HTERT RPE-1 (cell line): ENCODE results near the gene THADA.
"Not testable (repeated sequence)": the region's sequence is repeated elsewhere in the genome, so short reads cannot be mapped to it uniquely, and the experiment has no call there.

Source experiments
- in situ Hi-C: fragments of 300-500 bp; cut with MboI; formaldehyde crosslinking; loops from 4 replicates; pipeline ENCODE4 v1.14.3; 2020; ENCODE audit warnings: low sequenced_read_pairs

Gene THADA, protein sequence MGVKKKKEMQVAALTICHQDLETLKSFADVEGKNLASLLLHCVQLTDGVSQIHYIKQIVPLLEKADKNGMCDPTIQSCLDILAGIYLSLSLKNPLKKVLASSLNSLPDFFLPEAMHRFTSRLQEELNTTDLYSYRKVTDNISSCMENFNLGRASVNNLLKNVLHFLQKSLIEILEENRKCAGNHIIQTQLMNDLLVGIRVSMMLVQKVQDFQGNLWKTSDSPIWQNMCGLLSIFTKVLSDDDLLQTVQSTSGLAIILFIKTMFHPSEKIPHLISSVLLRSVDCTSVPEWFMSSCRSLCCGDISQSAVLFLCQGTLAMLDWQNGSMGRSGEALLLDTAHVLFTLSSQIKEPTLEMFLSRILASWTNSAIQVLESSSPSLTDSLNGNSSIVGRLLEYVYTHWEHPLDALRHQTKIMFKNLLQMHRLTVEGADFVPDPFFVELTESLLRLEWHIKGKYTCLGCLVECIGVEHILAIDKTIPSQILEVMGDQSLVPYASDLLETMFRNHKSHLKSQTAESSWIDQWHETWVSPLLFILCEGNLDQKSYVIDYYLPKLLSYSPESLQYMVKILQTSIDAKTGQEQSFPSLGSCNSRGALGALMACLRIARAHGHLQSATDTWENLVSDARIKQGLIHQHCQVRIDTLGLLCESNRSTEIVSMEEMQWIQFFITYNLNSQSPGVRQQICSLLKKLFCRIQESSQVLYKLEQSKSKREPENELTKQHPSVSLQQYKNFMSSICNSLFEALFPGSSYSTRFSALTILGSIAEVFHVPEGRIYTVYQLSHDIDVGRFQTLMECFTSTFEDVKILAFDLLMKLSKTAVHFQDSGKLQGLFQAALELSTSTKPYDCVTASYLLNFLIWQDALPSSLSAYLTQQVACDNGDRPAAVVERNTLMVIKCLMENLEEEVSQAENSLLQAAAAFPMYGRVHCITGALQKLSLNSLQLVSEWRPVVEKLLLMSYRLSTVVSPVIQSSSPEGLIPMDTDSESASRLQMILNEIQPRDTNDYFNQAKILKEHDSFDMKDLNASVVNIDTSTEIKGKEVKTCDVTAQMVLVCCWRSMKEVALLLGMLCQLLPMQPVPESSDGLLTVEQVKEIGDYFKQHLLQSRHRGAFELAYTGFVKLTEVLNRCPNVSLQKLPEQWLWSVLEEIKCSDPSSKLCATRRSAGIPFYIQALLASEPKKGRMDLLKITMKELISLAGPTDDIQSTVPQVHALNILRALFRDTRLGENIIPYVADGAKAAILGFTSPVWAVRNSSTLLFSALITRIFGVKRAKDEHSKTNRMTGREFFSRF (N-terminal part only)

DNA sequence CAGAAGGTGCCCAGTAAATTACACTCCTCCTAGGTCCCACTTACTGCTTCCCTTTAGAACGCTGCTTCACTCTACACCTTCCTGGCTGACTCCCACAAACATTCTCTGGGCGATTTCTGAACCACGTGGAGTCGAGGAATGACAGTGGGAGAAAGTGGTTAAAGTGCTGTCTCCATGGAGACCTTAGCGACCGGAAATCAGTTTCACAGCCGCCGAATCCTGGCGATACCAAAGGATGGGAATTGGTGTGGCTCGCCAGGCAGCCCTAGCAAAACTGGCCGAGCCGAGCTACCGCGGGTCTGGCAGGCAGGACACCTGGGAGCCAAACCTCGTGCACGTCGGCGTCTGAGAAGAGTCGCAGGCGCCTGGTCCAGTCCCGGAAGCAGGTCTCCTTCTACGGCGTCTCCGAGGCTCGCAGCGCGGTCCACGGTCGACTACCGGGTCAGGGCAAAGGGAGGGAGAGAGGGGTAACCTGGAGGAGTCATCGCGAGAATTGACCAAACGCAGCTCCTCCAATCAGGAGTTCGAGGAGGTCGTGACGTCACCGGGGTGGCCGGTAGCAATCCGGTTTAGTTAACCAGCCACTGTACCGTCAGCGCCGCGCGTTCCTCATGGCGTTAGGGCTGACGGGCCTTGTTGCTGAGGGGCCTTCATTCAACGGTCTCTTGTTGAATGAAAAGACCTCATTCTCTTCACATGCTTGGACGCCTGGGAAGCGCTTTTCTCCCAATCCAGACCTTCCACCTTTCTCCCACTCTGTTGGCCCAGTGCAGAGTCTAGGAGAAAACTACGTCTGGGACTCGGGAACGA is at the start of gene THADA:
Gene THADA, minus strand, starts transcription at position 436 of the 810 bp plus-strand sequence. CDS start 3,646 bp downstream, outside the sequence.
- in situ Hi-C loops: no loop called here

DNA sequence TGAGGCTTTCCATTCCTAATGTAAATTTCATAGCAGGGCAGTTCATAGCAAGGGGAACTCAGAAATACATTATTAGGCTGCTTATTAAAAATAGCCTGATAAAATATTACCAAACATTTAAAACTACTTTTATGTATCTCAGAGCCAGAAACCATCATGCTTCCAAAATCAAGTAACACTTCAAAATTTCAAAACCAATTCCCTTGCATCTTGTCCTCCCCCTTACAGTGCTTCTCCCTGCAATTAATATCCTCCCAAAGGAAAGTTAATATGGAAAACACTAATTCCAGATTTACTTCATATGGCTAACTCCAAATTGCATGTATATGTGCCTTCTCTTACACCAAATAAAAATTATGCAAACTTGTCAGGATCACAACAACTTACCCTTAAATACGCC is 47.8 kb upstream of the THADA start:
- in situ Hi-C loops: no loop called here

DNA sequence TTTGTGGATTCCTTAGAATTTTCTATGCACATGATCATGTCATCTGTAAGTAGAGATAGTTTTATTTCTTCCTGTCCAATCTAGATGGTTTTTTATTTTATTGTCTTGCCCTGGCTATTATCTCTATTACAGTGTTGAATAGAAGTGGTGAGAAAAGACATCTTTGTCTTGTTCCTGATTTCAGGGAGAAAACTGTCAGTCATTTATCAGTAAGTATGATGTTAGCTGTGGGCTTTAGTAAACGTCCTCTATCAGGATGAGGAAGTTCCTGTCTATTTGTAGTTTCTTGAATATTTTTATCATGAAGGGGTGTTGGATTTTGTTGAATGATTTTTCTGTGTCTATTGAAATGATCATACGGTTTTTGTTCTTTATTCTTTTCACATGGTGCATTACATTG is 46.5 kb upstream of the THADA start:
- in situ Hi-C loops: no loop called here

DNA sequence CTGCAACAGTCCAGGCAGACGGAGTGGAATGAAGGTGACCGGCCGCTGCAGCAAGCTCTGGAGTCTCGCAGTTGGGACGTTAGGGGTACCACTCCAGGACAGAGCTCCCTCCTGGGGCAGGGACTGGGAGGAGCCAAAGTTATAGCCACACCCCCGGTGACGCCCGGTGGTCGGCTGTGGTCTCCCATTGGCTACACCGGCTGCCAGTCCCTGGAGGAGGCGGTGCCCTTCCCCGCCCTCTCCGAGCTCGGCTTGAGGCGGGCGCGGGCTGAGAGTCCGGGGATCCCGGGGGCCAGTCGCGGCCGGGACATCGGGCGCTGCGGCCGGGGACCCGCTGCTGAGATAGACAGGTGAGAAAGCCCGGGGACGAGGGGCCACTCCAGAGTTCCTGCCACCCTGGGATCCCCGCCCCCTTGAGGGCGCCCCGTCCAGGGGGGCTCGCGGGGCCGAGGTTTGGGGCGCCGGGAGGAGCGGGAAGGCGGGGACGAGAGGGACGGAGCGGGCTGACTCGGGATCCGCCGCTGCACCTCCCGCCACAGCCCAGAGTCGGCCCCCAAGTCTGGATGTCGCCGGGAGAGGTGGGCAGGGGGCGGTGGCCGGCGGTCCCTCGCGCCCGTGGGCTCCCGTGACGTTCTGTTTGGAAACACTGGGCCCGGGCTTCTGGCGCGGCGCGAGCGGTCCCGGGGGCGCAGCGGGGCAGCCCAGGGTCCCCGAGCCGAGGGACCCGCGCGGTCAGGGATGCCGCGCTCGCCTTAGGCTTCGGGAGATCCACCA is 41.4 kb upstream of the THADA start, which contains the start of gene PLEKHH2:
Gene PLEKHH2, plus strand, starts transcription at position 231 of the 774 bp plus-strand sequence. CDS start 7,414 bp downstream, outside the sequence.
- in situ Hi-C loops: no loop called here

DNA sequence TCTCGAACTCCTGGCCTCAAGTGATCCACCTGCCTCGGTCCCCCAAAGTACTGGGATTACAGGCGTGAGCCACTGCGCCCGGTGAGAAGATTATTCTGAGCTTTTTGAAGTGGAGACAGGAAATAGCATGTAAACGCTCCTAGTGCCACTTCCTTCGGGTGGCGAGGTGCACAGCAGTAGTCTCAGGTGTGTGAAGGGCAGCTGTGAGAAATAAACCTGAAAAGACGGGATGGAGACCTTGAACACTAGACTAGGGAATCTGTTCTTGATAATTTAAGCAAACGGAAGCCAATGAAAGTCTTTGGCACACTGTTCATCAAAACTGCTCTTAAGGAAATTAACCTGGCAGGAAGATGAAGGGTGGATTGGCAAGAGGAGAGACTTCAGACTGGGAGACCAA is 40.8 kb upstream of the THADA start:
- in situ Hi-C loops: no loop called here

DNA sequence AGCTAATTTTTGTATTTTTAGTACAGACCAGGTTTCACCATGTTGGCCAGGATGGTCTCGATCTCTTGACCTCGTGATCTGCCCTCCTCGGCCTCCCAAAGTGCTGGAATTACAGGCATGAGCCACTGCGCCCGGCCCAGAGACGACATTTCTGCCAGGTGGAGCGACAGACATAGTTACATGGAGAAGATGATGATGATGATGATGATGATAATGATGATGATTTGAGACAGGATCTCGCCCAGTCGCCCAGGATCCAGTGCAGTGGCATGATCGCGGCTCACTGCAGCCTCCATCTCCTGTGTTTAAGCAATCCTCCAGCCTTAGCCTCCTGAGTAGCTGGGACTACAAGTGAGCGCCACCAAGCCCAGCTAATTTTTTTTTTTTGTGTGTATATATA is 40.3 kb upstream of the THADA start:
- in situ Hi-C loops: not testable (repeated sequence)

DNA sequence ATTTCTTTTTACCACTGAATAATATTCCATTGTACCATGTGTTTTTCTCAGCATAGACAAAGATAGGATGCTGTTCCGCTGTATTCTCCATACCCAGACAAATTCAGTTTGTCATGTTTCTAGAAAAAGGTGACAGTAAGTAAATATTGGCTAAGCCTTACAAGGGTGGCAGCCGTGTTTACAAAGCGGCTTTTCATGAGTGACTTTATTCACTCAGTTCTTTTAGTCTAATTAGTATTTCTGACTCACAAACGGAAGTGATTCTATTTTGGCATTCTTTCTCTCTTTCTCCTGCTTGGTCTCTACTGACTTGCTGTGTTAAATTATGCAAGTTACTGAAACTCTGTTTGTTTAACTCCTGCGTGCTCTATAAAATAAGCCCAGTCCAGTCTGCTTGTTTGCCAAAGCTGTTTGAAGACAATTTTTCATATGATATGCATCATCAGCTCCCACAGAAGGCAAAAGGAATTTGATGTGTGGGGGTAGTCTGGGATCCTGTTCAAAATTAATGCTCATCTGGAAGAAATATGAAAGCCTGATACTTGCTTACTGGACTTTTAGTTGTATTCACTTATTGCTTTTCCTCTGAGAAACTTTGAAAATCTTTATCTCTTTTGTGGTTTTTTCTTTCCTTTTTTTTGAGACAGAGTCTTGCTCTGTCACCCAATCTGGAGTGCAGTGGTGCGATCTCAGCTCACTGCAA is 38.9 kb upstream of the THADA start:
- in situ Hi-C loops: no loop called here

DNA sequence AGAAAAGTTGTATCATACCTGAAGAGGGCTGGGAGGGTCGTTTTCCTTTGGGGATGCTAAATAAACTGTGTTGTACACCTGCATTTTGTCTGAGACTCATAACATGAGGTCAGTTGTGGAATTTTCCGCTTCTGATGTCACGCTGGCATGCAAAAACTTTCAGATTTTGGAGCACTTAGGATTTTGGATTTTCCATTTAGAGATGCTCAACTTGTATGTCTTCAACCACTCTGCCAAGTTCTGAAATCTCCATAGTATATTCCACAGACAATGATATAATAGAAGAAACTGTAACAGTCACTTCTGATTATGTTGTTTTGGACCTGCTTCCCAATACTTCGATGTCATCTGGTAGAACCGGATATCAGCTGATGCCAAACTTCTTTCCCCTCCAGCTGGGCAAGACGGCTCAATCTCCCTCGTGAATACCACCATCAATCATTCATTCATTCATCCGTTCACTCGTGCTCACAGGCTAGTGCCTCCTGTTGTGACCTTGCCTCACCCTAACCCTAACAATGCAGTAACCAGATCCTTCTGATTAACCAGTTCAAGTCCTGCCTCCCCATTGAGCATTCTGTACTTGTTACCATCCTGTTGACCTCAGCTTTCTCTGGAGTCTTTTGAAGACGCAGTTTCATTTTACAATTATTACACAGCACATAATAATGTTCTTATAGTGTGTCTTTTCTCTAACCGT is 35.9 kb upstream of the THADA start:
- in situ Hi-C loops: no loop called here

DNA sequence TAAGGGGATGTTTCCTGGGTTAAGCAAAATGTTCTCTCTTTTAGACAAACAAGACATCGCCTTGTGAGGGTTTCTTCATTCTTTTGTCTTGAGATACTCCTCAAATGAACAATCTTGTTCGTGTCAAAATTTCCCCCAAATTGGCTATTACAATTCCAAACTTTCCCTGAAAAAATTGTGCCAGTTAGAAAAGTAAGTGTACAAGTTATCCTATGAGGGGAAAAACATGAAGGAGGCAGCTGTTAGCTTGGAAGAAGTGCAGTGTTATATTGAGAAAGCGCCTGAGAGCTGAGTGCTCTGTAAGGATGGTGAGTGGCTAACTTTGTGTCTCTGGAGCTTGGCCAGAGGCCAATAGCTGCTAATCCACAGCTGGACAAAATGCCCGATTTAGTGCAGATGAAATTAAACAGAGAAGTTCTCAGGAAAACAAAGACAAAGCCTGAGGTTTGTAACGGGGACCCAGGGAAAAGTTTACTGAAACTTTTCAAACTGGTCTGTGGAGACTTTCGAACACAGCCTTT is 27.2 kb upstream of the THADA start:
- in situ Hi-C loops: no loop called here

DNA sequence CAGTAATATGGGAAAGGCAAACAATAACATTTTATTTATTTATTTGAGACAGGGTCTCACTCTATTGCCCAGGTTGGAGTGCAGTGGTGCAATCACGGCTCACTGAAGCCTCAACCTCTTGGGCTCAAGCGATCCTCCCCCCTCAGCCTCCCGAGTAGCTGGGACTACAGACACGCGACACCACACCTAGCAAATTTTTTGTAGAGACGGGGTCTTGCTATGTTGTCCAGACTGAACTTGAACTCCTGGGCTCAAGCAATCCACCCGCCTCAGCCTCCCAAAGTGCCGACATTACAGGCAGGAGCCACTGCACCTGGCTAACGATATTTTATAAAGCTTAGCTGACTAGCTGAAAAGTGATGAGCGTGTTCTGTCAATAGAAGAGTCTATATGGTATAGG is 23.7 kb upstream of the THADA start:
- in situ Hi-C loops: no loop called here

DNA sequence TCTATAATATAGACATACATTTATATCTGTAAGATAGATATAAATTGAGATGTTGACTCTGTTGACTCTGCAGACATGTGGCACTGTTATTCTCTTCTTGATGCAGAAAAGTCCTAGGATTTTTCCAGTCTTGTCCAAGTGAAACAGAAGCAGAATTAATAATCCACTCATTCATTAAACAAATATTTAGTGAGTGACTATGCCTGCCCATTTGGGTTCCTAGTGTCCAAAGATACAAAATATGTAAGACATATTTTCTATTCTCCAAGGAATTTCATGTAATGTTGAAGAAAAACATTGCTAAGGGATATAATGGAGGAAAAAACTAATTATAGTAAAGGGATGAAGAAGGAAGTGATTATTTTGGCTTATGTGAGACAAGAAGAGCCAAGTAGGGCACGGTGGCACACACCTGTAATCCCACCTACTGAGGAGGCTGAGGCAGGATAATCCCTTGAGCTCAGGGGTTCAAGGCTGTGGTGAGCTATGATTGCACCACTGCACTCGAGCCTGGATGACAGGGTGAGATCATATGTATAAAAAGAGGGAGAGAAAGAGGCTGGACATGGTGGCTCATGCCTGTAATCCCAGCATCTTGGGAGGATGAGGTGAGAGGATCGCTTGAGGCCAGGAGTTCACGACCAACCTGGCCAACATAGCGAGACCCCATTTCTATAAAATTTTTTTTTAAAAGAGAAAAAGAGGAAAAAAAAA is 21.3 kb upstream of the THADA start:
- in situ Hi-C loops: no loop called here

DNA sequence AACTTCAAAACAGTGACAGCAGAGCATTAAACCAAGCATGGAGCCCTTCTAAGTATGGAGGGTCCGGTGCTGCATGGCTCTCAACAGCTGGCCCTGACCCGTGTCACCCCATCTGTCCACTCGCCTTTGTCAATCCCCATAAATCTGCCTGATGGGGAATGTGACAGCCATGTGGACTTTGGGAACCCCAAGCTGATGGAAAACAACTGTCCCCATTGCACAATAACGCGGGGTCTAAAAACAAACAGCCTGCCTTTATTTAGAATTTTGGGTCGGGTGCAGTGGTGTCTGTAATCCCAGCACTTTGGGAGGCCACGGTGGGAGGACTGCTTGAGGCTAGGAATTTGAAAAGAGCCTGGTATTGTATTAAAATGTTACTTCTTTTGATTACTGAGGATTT is 17.1 kb upstream of the THADA start:
- in situ Hi-C loops: no loop called here

DNA sequence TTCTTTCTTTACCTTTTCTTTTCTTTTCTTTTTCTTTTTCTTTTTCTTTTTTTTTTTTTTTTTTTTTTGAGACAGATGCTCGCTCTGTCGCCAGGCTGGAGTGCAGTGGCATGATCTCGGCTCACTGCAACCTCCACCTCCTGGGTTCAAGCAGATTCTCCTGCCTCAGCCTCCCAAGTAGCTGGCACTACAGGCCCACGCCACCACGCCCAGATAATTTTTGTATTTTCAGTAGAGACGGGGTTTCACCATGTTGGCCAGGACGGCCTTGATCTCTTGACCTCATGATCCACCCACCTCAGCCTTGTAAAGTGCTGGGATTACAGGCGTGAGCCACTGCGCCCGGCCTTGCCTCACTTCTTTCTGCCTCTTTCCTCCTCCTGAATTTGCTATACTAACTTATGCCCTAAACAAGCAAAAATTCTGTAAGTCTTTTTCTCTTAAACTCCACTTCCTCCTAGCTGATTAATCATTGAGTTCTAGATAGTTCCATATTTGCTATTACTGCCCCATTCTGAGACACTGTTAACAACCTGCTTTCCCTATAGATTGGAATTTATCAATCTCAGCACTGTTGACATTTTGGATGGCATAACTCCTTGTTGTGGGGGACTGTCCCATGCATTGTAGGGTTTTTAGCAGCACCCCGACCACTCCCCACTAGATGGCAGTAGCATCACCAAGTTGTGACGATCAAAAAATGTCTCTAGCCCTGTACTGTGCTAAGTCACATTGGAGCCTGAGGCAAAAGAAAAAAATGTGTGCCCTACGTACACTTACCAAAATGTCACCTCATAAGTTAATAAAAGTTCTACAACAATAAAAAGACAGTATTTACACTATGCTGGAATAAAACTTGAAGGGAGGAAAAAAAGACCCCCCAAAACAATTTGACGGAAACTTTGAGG is 16.4 kb upstream of the THADA start:
- in situ Hi-C loops: no loop called here

DNA sequence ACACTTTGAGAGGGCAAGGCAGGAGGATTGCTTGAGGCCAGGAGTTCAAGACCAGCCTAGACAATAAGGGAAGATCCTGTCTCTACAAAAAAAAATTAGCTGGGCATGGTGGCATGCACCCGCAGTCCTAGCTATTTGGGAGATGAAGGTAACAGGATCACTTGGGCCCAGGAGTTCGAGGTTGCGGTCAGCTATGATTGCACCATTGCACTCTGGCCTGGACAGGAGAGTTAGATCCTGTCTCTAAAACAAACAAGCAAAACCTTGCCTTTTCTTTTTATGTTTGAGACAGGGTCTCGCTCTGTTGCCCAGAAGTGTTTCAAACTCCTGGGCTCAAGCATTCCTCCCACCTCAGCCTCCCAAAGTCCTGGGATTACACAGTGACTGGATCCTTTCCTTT is 14.5 kb upstream of the THADA start:
- in situ Hi-C loops: no loop called here

DNA sequence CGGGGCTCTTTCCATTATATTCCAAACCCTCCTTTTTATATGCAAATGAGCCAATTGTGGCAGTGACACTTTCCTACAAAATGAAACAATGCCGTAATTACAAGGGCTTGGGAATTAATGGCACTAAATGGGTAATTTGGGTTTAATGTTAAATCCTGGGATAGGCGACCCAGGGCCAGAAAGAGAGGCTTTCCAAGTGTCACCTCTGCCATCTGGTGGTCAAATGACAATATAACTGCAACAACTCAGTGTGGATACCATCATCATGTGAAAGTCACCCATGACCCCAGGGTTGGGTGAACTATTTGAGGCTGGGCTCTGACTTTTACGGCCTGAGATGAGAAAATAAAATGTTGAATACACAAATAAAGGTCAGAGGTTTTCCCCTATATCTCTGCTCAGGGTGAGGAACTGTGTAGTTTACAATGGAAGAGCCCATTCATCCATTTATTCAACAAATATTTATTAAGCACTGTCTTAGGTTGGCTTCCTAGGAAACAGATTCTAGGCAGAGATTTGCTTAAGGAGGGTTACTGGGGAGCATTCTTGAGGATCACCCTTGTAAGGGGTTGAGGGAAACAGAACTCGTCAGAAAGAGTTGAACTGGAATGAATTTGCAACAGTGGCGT is 13.6 kb upstream of the THADA start:
- in situ Hi-C loops: no loop called here

DNA sequence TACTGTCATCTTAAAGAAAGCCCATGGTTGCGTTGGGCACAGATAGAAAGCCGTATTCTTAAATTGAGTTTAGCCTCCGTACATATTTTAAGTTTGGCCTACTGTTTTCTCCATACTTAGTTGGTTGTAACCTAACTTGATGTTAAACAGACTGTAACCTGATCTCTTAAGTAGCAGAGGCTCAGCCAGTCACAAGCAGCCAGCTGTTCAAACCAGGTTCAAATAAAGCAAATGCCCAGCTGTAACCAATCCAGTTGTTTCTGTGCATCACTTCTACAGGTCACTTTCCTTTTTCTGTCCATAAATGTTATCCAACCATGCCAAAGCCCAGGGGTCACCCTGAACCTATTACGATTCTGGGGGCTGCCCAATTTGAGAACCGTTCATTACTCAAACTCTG is 10.0 kb upstream of the THADA start:
- in situ Hi-C loops: no loop called here
